Measurements from ENCODE around the gene SLC6A18. TPM values are rescaled to one million over a fixed set of nuclear protein-coding genes. Genes with fewer than 3 reads are reported as not detected.

SLC6A18 gene
- total and polyA plus RNA-seq, 2 of the 13 experiments (the other 11 are each of a cell fraction or from before 2014, with no cell fraction given) = not detected

- TF ChIP-seq ZNF550 (CRISPR knock-in tag; IDR thresholded peaks at IDR 0.05; ENCODE audit: borderline replicate concordance) (no peak), RARA (CRISPR knock-in tag; IDR thresholded peaks at IDR 0.05) (no peak), ZNF644 (CRISPR knock-in tag; IDR thresholded peaks at IDR 0.05; ENCODE audit: low read depth) (no peak), ARNT (IDR thresholded peaks at IDR 0.05) (no peak), RFXAP (CRISPR knock-in tag; IDR thresholded peaks at IDR 0.05; ENCODE audit: borderline replicate concordance) (no peak)
- TF ChIP-seq, protein P1, sequence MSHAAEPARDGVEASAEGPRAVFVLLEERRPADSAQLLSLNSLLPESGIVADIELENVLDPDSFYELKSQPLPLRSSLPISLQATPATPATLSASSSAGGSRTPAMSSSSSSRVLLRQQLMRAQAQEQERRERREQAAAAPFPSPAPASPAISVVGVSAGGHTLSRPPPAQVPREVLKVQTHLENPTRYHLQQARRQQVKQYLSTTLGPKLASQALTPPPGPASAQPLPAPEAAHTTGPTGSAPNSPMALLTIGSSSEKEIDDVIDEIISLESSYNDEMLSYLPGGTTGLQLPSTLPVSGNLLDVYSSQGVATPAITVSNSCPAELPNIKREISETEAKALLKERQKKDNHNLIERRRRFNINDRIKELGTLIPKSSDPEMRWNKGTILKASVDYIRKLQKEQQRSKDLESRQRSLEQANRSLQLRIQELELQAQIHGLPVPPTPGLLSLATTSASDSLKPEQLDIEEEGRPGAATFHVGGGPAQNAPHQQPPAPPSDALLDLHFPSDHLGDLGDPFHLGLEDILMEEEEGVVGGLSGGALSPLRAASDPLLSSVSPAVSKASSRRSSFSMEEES (CRISPR knock-in tag; IDR thresholded peaks at IDR 0.05) = no peak
Measured at GRCh38 chr5:1279443-1280151, 54.4 kb downstream of the SLC6A18 start (continued).

- POLR2A ChIA-PET = no interaction called here
- Histone ChIP-seq H3K4me2 (ENCODE audit: low read depth, low read length) (no peak overlapping the region), H4K20me1 (ENCODE audit: insufficient read depth, low read length) (no peaks in the 10 kb centered on the region), H3K36me3 (replicated peaks in 1 of 2; ENCODE audit: control insufficient read depth in 1 of 2, insufficient read depth in 2 of 2, low read length in 2 of 2) (no peaks in the 10 kb centered on the region; a peak in 1 of 5 replicates), H3K27me3 (ENCODE audit: control insufficient read depth in 1 of 2, insufficient read depth in 2 of 2, low read length in 2 of 2) (peaks cover 0 to 13% of the 10 kb centered on the region in 2 experiments; a peak in 3 of 5 replicates), H3K9me3 (ENCODE audit: low read length) (no peaks in the 10 kb centered on the region), H3K4me3 (replicated peaks in 1 of 3; ENCODE audit: insufficient read depth in 1 of 3, low read depth in 2 of 3, low read length in 3 of 3) (no peak overlapping the region), H3K79me2 (ENCODE audit: insufficient read depth, low read length) (no peaks in the 10 kb centered on the region), H3K9ac (ENCODE audit: insufficient read depth, low read depth, low read length) (no peak overlapping the region), H2AFZ (ENCODE audit: low read length) (no peak overlapping the region), H3K27ac (ENCODE audit: extremely low read length, insufficient read depth, low read length) (no peak overlapping the region), H3K4me1 (ENCODE audit: insufficient read depth, low read length) (no peaks in the 10 kb centered on the region)
- TF ChIP-seq, protein P2, sequence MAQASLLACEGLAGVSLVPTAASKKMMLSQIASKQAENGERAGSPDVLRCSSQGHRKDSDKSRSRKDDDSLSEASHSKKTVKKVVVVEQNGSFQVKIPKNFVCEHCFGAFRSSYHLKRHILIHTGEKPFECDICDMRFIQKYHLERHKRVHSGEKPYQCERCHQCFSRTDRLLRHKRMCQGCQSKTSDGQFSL (CRISPR knock-in tag; IDR thresholded peaks at IDR 0.05) = no peak
- TF ChIP-seq ZNF160 (CRISPR knock-in tag; IDR thresholded peaks at IDR 0.05) = no peak
- no peak for TF ChIP-seq ZNF33A (CRISPR knock-in tag; IDR thresholded peaks at IDR 0.05; ENCODE audit: borderline replicate concordance)
- TF ChIP-seq HIVEP1 (CRISPR knock-in tag; IDR thresholded peaks at IDR 0.05) = no peak
- TF ChIP-seq DMAP1 (CRISPR knock-in tag; IDR thresholded peaks at IDR 0.05) = no peak
- TF ChIP-seq NFE2 (CRISPR knock-in tag; IDR thresholded peaks at IDR 0.05) = no peak
- TF ChIP-seq KMT2A (CRISPR knock-in tag; IDR thresholded peaks at IDR 0.05) = no peak
- TF ChIP-seq RBFOX2 (IDR thresholded peaks at IDR 0.05; ENCODE audit: low read depth, low read length) = no peak
- no peak for TF ChIP-seq MYC (CRISPR knock-in tag; IDR thresholded peaks at IDR 0.05; ENCODE audit: borderline replicate concordance)
- no peak for TF ChIP-seq ZNF234 (CRISPR knock-in tag; conservative IDR thresholded peaks at IDR 0.05)
- TF ChIP-seq ZNF883 (CRISPR knock-in tag; IDR thresholded peaks at IDR 0.05; ENCODE audit: not compliant biosample characterization) = no peak
- no peak for ATAC-seq
- in situ Hi-C loops (cut with HindIII; ENCODE audit: extremely low pct_ligation_motif_present, low pct_unique_long_range_greater_than_20kb) (no loop called here), intact Hi-C loops (cut with micrococcal nuclease; ENCODE audit: unreplicated experiment) (no loop called here)
- BruUV-seq (replicated peaks) = no TSS peak
- CTCF ChIA-PET (ENCODE audit: low intra/inter-chr PET ratio, low total read pairs) = no interaction called here
- DNase-seq (ENCODE audit: low spot score) = no peak
- 78% methylated on average over 12 of the region's 32 CpGs for WGBS (ENCODE audit: low lambda C conversion rate)
- no peak for FAIRE-seq
Measured at GRCh38 chr5:1280177-1281037, 55.2 kb downstream of the SLC6A18 start.

Data from HepG2 (cell line).